MCF 10A (cell line): ENCODE data around the gene VIM. TPM values are rescaled to one million over a fixed set of nuclear protein-coding genes. Genes with fewer than 3 reads are reported as not detected.

ENCODE experiments used
- BruUV-seq: library from RNA; stranded (reverse); fragments of 400-500 nt; replicated peaks from 2 replicates; lab custom pipeline; 2021; lab: Mats Ljungman, UMichigan
- CTCF ChIA-PET: fragments of 300-600 bp; sonication (Branson Sonifier 250); formaldehyde crosslinking; extraction: SDS; loops from one replicate; lab custom pipeline; 2021; ENCODE audit warnings: antibody characterized with exemption, inconsistent platforms; lab: Yijun Ruan, JAX
- POLR2A ChIA-PET: fragments of 300-600, 350-650 bp; sonication (Branson Sonifier 250); formaldehyde crosslinking; extraction: SDS; loops from one replicate; lab custom pipeline; 2020; ENCODE audit warnings: antibody characterized with exemption, inconsistent platforms; lab: Yijun Ruan, JAX
- DNase-seq: peaks from one replicate; pipeline ENCODE4 v3.0.0-alpha.2; 2018; ENCODE audit not compliant: unreplicated experiment
- H3K27ac Mint-ChIP-seq: one replicate; pipeline ENCODE4 v1.8.0; 2022; ENCODE audit warnings: mild to moderate bottlenecking, low read depth, mixed read lengths; ENCODE audit not compliant: unreplicated experiment
- H3K27me3 Mint-ChIP-seq: one replicate; pipeline ENCODE4 v1.8.0; 2022; ENCODE audit warnings: mixed read lengths; ENCODE audit not compliant: insufficient read depth, unreplicated experiment
- H3K36me3 Mint-ChIP-seq: one replicate; pipeline ENCODE4 v1.8.0; 2022; ENCODE audit warnings: mild to moderate bottlenecking, moderate library complexity, mixed read lengths; ENCODE audit not compliant: insufficient read depth, unreplicated experiment
- H3K4me1 Mint-ChIP-seq: one replicate; pipeline ENCODE4 v1.8.0; 2022; ENCODE audit warnings: mixed read lengths; ENCODE audit not compliant: insufficient read depth, unreplicated experiment
- H3K4me3 Mint-ChIP-seq: one replicate; pipeline ENCODE4 v1.8.0; 2022; ENCODE audit warnings: mild to moderate bottlenecking, moderate library complexity, mixed read lengths; ENCODE audit not compliant: unreplicated experiment
- H3K9me3 Mint-ChIP-seq: one replicate; pipeline ENCODE4 v1.8.0; 2022; ENCODE audit warnings: mixed read lengths; ENCODE audit not compliant: unreplicated experiment
- CTCF ChIP-seq: fragments of 200-600 bp; IDR thresholded peaks from one replicate; pipeline ENCODE4 v1.8.0; 2022; ENCODE audit warnings: antibody characterized with exemption, mild to moderate bottlenecking; ENCODE audit not compliant: unreplicated experiment
- intact Hi-C: fragments of 100-400 bp; cut with micrococcal nuclease; formaldehyde crosslinking; loops from 2 replicates; pipeline ENCODE4 v1.14.1; 2022
- total RNA-seq: library from RNA; stranded (reverse); gene quantifications from 2 replicates; pipeline ENCODE4 v1.2.3, GENCODE V29; 2022

The VIM gene
- total RNA-seq, 1 experiment from 2014 or later, result 1,430 TPM

GRCh38 chr10:17231788-17232187 is 3.7 kb downstream of the VIM start:
- Mint-ChIP-seq H3K27me3 (no peaks in the 10 kb centered on the region), H3K4me3 (no peak overlapping the region), H3K9me3 (no peaks in the 10 kb centered on the region), H3K27ac (no peak overlapping the region), H3K4me1 (peaks cover 27% of the 10 kb centered on the region), H3K36me3 (peaks cover 78% of the 10 kb centered on the region)
- no peak for TF ChIP-seq CTCF
- ChIA-PET POLR2A (interaction anchor here (0.6 to 6.0 kb wide), 5 partner anchors 17 to 255 kb away, joined by 3 to 56 read pairs (median 3); no protein-coding TSS in a partner anchor), CTCF (interaction anchor here (0.6 to 2.6 kb wide), 7 partner anchors 10 to 1006 kb away, joined by 3 to 9 read pairs (median 4); no protein-coding TSS in a partner anchor)
- intact Hi-C loops, result no loop called here
- no TSS peak for BruUV-seq
- no peak for DNase-seq

- H3K4me1 Mint-ChIP-seq, result peaks cover 21% of the 10 kb centered on the region
- POLR2A ChIA-PET, result interaction anchor here (0.6 to 6.0 kb wide), 3 partner anchors 18 to 256 kb away, joined by 3 to 56 read pairs (median 3); no protein-coding TSS in a partner anchor
- CTCF ChIA-PET, result interaction anchor here (0.6 to 1.3 kb wide), 4 partner anchors 23 to 388 kb away, joined by 3 to 6 read pairs (median 4); no protein-coding TSS in a partner anchor
- no peaks in the 10 kb centered on the region for H3K9me3 Mint-ChIP-seq
- intact Hi-C loops, result no loop called here
- BruUV-seq, result no TSS peak
- no peak for DNase-seq
- no peaks in the 10 kb centered on the region for H3K27me3 Mint-ChIP-seq
- no peak overlapping the region for H3K27ac Mint-ChIP-seq
- no peak overlapping the region for H3K4me3 Mint-ChIP-seq
- peaks cover 84% of the 10 kb centered on the region for H3K36me3 Mint-ChIP-seq
- TF ChIP-seq CTCF, result no peak
Measured at GRCh38 chr10:17232276-17232960, 4.4 kb downstream of the VIM start.

DNA sequence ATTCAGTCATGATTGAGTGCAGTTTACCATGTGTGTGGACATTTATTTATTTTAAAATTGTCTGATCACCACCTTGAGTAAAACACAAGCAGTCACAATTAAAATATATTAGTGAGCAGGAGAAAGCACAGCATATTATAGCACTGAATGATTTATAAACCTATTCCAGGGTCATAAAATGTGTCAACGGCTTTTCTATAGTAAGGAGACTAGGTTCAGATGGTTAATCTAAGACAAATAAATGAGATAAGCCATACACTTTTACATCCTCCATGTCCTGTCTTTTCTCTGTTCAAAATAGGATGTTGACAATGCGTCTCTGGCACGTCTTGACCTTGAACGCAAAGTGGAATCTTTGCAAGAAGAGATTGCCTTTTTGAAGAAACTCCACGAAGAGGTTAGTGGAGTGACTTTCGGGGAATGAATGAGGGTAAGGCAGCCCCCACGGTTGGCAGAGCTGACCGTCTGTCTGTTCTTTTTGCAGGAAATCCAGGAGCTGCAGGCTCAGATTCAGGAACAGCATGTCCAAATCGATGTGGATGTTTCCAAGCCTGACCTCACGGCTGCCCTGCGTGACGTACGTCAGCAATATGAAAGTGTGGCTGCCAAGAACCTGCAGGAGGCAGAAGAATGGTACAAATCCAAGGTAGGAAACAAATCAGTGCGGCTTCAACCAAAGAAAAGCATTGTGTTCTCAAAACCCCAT is 5.4 kb downstream of the VIM start:
- no peak overlapping the region for H3K4me3 Mint-ChIP-seq
- no peaks in the 10 kb centered on the region for H3K27me3 Mint-ChIP-seq
- no peaks in the 10 kb centered on the region for H3K9me3 Mint-ChIP-seq
- intact Hi-C loops, result no loop called here
- DNase-seq, result no peak
- H3K36me3 Mint-ChIP-seq, result peaks cover 94% of the 10 kb centered on the region
- TF ChIP-seq CTCF, result no peak
- no peak overlapping the region for H3K27ac Mint-ChIP-seq
- H3K4me1 Mint-ChIP-seq, result peaks cover 16% of the 10 kb centered on the region
- ChIA-PET POLR2A (interaction anchor here (1.4 kb wide), 1 partner anchor 9 kb away, joined by 3 read pairs; no protein-coding TSS in a partner anchor), CTCF (interaction anchor here (0.6 to 0.9 kb wide), 2 partner anchors 26 to 389 kb away, joined by 3 to 6 read pairs; no protein-coding TSS in a partner anchor)
- BruUV-seq, result no TSS peak
